ENCODE data around the gene BANF2.

GRCh38 chr20:17773619-17774018, 73.9 kb downstream of the BANF2 start:
- TF ChIP-seq CTCF (IDR thresholded peaks at IDR 0.05), result no peak
- no peak for TF ChIP-seq EZH2 (IDR thresholded peaks at IDR 0.05)
- TF ChIP-seq EZH2phosphoT487 (IDR thresholded peaks at IDR 0.05), result no peak
